Thoracic aorta (tissue), 2 donors: ENCODE data around the gene CRYBB1. TPM values are rescaled to one million over a fixed set of nuclear protein-coding genes. Genes with fewer than 3 reads are reported as not detected.

ENCODE experiments used
- ATAC-seq: fragments of 150-250 bp; one replicate; pipeline ENCODE4 v1.8.0; 2017; ENCODE audit warnings: low read depth; ENCODE audit not compliant: insufficient number of reproducible peaks, low FRiP score
- DNase-seq: peaks from one replicate; pipeline ENCODE4 v3.0.0-alpha.2; 2020; ENCODE audit warnings: low spot score
- H3K27ac ChIP-seq, 2 donors: fragments of 200-600 bp; sonication (generic); 1 replicate in 1 of 2; 2 replicates in 1 of 2; pipeline ENCODE4 v1.5.1; 2016; ENCODE audit warnings: mild to moderate bottlenecking in 2 of 2, moderate library complexity in 2 of 2
- H3K27me3 ChIP-seq: fragments of 200-600 bp; sonication (generic); replicated peaks from 2 replicates; pipeline ENCODE4 v1.6.0; 2016; ENCODE audit warnings: mild to moderate bottlenecking; ENCODE audit not compliant: insufficient read depth
- H3K36me3 ChIP-seq: fragments of 200-600 bp; sonication (generic); one replicate; pipeline ENCODE4 v1.5.1; 2016
- H3K4me1 ChIP-seq, 2 donors: fragments of 200-600 bp; sonication (generic); 1 replicate in 1 of 2; 2 replicates in 1 of 2; pipeline versions ENCODE4 v1.5.1 to v1.6.0; 2016; ENCODE audit warnings: low read depth in 2 of 2, mild to moderate bottlenecking in 1 of 2; ENCODE audit not compliant: control insufficient read depth in 1 of 2
- H3K4me3 ChIP-seq: fragments of 200-600 bp; sonication (generic); 2 replicates; pipeline ENCODE4 v1.5.1; 2016; ENCODE audit warnings: mild to moderate bottlenecking
- H3K9me3 ChIP-seq: fragments of 200-600 bp; sonication (generic); 2 replicates; pipeline ENCODE4 v1.5.1; 2016
- total RNA-seq, 2 donors: library from RNA; depleted of rRNA; stranded (reverse); fragments of >200 nt; gene quantifications; one replicate each; pipeline versions ENCODE4 v1.1.0 to v1.2.3, GENCODE V29; 2016
- TF ChIP-seq, protein P1 (sequence below): fragments of 200-600 bp; sonication (generic); IDR thresholded peaks from one replicate; pipeline ENCODE4 v1.5.1; 2019; ENCODE audit warnings: antibody characterized with exemption

Gene CRYBB1
- total RNA-seq, 2 donors from 2014 or later = 0.71 to 2.6 TPM

DNA sequence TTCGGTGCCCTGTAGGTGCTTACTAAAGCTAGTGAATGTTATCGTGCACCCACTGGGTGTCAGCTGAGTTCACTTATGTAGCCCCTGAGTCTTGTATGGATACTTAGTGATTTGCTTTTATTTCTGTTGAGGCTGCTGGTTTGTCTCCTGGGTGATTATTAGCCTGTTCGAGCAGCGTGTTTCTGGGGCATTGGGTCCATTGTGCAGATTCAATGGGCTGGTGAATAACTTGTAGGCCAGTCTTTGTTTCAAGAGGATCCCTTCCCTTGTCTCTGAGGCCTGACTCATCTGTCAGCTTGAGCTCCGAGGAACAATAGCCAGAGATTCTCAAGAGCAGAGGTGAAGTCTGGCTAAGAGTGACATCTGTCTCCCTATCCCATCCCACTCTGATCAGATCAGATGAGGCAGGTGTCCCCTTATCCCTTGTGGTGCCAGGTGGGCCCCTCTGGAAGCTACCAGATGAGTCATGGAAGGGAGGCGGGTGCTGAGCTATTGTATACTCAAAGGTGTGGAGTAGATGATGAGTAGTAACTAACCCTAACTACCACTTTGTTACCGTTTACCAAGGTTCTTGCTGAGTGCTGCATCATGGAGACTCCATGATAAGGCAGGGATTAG, 43.2 kb upstream of the CRYBB1 start:
- TF ChIP-seq, protein P1, sequence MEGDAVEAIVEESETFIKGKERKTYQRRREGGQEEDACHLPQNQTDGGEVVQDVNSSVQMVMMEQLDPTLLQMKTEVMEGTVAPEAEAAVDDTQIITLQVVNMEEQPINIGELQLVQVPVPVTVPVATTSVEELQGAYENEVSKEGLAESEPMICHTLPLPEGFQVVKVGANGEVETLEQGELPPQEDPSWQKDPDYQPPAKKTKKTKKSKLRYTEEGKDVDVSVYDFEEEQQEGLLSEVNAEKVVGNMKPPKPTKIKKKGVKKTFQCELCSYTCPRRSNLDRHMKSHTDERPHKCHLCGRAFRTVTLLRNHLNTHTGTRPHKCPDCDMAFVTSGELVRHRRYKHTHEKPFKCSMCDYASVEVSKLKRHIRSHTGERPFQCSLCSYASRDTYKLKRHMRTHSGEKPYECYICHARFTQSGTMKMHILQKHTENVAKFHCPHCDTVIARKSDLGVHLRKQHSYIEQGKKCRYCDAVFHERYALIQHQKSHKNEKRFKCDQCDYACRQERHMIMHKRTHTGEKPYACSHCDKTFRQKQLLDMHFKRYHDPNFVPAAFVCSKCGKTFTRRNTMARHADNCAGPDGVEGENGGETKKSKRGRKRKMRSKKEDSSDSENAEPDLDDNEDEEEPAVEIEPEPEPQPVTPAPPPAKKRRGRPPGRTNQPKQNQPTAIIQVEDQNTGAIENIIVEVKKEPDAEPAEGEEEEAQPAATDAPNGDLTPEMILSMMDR = no peak

DNA sequence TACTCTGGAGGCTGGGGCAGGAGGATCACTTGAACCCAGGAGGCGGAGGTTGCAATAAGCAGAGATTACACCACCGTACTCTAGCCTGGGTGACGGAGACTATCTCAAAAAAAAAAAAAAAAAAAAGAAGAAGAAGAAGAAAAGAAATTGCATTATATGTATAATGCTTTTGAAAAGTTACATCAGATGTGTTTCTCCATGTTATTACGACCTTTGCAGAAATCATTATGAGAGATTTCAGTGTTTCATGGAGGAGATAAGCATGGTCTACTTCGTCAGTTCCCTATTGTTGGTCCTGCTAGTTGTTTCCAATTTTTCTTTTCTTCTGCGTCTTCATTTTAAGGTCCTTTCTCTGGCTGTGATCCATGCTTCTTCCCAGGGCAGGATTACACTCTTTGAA, 42.5 kb upstream of the CRYBB1 start:
- Histone ChIP-seq H3K36me3 (no peaks in the 10 kb centered on the region), H3K27ac (no peak overlapping the region), H3K9me3 (no peaks in the 10 kb centered on the region), H3K27me3 (peaks cover 7% of the 10 kb centered on the region), H3K4me1 (peaks cover 22 to 24% of the 10 kb centered on the region in 2 donors), H3K4me3 (no peak overlapping the region)
- DNase-seq (no peak), ATAC-seq (no peak)
- TF ChIP-seq, protein P1 = no peak

More for the DNA sequence above, 43.2 kb upstream of the CRYBB1 start:
- Histone ChIP-seq H3K9me3 (no peaks in the 10 kb centered on the region), H3K4me3 (no peak overlapping the region), H3K36me3 (no peaks in the 10 kb centered on the region), H3K27ac (no peak overlapping the region), H3K4me1 (peaks cover 22 to 24% of the 10 kb centered on the region in 2 donors), H3K27me3 (peaks cover 7% of the 10 kb centered on the region)
- DNase-seq = no peak
- ATAC-seq = no peak

DNA sequence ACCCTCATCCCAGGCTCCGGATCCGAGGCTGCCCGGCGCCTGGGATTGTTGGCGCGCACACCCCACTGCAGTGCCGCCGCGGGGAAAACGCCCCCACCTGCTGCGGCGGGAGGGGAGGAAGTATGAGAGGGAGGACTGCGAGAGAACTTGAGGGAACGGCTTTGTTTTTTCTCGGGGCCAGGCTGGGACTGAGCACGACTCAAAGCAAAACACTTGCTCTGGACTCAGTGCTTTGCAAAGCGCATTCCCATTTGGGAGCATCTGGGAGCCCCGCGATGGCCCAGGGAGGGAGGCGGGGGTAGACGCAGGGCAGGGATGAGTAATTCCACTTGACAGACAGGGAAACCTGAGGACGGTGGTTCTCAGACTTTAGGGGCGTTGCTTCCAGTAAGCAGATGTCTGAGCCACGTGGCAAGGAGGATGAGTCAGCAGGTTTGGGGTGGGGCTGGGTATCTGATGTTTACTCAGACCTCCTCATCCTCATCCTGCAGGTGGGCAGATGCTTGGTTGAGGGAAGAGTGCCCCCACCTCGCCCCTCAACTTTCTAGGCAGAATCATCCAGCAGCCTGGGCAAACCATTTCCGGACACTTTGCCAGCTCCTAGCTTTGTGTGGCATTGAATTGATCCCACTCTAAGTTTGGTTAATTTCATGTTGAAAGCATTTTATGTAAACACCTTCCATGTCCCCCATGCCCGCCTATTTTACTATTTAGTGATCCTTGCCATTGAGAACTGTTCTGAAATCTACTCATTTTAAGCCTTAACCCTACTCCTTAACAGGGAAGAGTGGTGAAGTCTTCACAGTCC, 41.0 kb upstream of the CRYBB1 start:
- H3K36me3 ChIP-seq = no peaks in the 10 kb centered on the region
- TF ChIP-seq, protein P1 = no peak
- peaks cover 22 to 24% of the 10 kb centered on the region in 2 donors for H3K4me1 ChIP-seq
- DNase-seq = peak; percentile 57
- H3K4me3 ChIP-seq = peak overlapping the region; percentile 69
- H3K27ac ChIP-seq = no peak overlapping the region
- no peaks in the 10 kb centered on the region for H3K9me3 ChIP-seq
- peaks cover 7% of the 10 kb centered on the region for H3K27me3 ChIP-seq
- no peak for ATAC-seq

DNA sequence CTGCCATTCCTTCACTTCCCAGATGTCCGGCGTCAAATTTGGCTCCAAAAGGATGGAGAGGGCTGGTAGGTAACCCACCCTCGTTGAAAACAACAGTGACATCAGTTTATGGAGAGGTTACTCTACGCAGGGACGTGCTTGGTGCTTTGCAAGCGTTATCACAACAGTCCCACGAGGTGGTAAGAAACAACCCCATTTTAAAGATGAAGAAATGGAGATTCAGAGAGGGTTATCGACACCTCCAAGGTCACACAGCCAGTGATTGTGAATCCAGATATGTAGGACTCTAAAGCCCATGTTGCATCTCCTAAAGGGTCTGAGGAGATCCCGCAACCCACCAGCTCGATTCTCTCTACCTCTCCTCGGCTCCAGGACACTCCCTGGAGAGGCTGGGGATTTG, 40.3 kb upstream of the CRYBB1 start:
- DNase-seq = no peak
- H3K4me1 ChIP-seq = peaks cover 22 to 24% of the 10 kb centered on the region in 2 donors
- peak overlapping the region; percentile 69 for H3K4me3 ChIP-seq
- no peak overlapping the region for H3K27ac ChIP-seq
- peaks cover 7% of the 10 kb centered on the region for H3K27me3 ChIP-seq
- no peaks in the 10 kb centered on the region for H3K36me3 ChIP-seq
- no peaks in the 10 kb centered on the region for H3K9me3 ChIP-seq
- no peak for ATAC-seq
- TF ChIP-seq, protein P1 = no peak
